Ovary (tissue), 9 donors: Measurements from ENCODE around the gene MYO1F. TPM values are rescaled to one million over a fixed set of nuclear protein-coding genes. Genes with fewer than 3 reads are reported as not detected.

Source experiments
- DNase-seq, 5 donors: peaks; one replicate each; pipeline ENCODE4 v3.0.0-alpha.2; 2019 to 2020
- H3K27ac ChIP-seq, 2 donors: fragments of 200-600 bp; one replicate each; pipeline versions ENCODE4 v1.5.1 to v1.8.0; 2019 to 2022
- H3K27me3 ChIP-seq: fragments of 200-600 bp; one replicate; pipeline ENCODE4 v1.8.0; 2022
- H3K36me3 ChIP-seq: fragments of 200-600 bp; sonication (generic); one replicate; pipeline ENCODE4 v1.5.1; 2019
- H3K4me1 ChIP-seq: one replicate; pipeline ENCODE4 v1.8.1; 2013; ENCODE audit warnings: mild to moderate bottlenecking, moderate library complexity; ENCODE audit not compliant: insufficient read depth
- H3K4me3 ChIP-seq: fragments of 200-600 bp; sonication (generic); one replicate; pipeline ENCODE4 v1.5.1; 2017
- H3K9me3 ChIP-seq, 2 donors: fragments of 200-600 bp in 1 of 2; sonication (generic) in 1 of 2; one replicate each; pipeline versions ENCODE4 v1.5.1 to v1.8.1; 2013 to 2019; ENCODE audit warnings: mild to moderate bottlenecking in 1 of 2, moderate library complexity in 1 of 2
- CTCF ChIP-seq, 3 donors: fragments of 450-650 bp in 2 of 3; fragments of 200-600 bp in 1 of 3; IDR thresholded peaks; one replicate each; pipeline versions ENCODE4 v1.5.1 to v1.8.0; 2016 to 2022; ENCODE audit warnings: antibody characterized with exemption in 3 of 3, mild to moderate bottlenecking in 1 of 3
- EP300 ChIP-seq: sonication (generic); formaldehyde crosslinking; IDR thresholded peaks from one replicate; pipeline ENCODE4 v1.6.1; 2017; ENCODE audit warnings: antibody characterized with exemption
- POLR2A ChIP-seq: fragments of 450-650 bp; IDR thresholded peaks from one replicate; pipeline ENCODE4 v1.6.1; 2017; ENCODE audit warnings: antibody characterized with exemption, mild to moderate bottlenecking, moderate library complexity
- WGBS, 3 donors: extraction: QIAGEN DNeasy Blood & Tissue Kit in 1 of 3; methylation state at CpG; one replicate each; pipeline versions ENCODE4 v1.1.5 to v1.1.7; 2013 to 2017; 5-methylcytosine and 5-hydroxymethylcytosine counted together
- intact Hi-C, 4 donors: fragments of 100-400 bp; cut with DNase I; formaldehyde crosslinking; loops; one replicate each; pipeline versions ENCODE4 v1.11.0 to v1.15.1; 2022 to 2023
- polyA plus RNA-seq, 2 donors: library from polyadenylated mRNA; stranded (reverse); fragments of 200-250 nt in 1 of 2; fragments of 350-450 nt in 1 of 2; fragmentation: Illumina TruSeq in 1 of 2; extraction: RNeasy Lipid Tissue Mini Kit (QIAGEN cat#74804) in 1 of 2; gene quantifications; one replicate each; pipeline ENCODE4 v1.2.3, GENCODE V29; 2013 to 2014
- total RNA-seq, 7 donors: library from RNA; depleted of rRNA in 2 of 7; stranded (reverse); fragments of >200 nt in 2 of 7; fragmentation: NEBNext Ultra II Directional in 3 of 7; extraction: Animal tissue kit (Norgen Biotek cat#: 25700) in 3 of 7; gene quantifications; one replicate each; pipeline versions ENCODE4 v1.1.0 to v1.2.4, GENCODE V29; 2016 to 2023
- donor health status: DM: no; HTN: no; CAD: no; lungs with moderate emphysema.
- donor health status: DM: no; HTN: no; CAD: no.
- donor health status: Bipolar disorder and iron deficiency.
- donor health status: DM: yes; HTN: yes; CAD: no.
- donor health status: DM: no; HTN: no; CAD: no.
- donor health status: DM: yes; HTN: yes; CAD: no.

MYO1F gene
- total and polyA plus RNA-seq, 9 donors: 3.5 to 13.6 (median 5.4) TPM

- 71 to 81% (median 75%) methylated on average over 12 of the region's 12 CpGs for WGBS, 3 donors
- Histone ChIP-seq H3K4me1 (no peaks in the 10 kb centered on the region), H3K9me3 (no peaks in the 10 kb centered on the region), H3K27ac (no peak overlapping the region), H3K4me3 (no peak overlapping the region), H3K36me3 (no peaks in the 10 kb centered on the region), H3K27me3 (no peaks in the 10 kb centered on the region)
- DNase-seq: no peak
- intact Hi-C loops: loop anchor here in 1 of 4 donors (10.0 kb wide), 1 partner anchor 66 kb away; no protein-coding TSS in a partner anchor
- TF ChIP-seq POLR2A (no peak), CTCF (IDR thresholded peaks at IDR 0.05) (no peak), EP300 (no peak)
These were observed 86.4 kb downstream of the MYO1F start for GRCh38 chr19:8490873-8491272.

DNA sequence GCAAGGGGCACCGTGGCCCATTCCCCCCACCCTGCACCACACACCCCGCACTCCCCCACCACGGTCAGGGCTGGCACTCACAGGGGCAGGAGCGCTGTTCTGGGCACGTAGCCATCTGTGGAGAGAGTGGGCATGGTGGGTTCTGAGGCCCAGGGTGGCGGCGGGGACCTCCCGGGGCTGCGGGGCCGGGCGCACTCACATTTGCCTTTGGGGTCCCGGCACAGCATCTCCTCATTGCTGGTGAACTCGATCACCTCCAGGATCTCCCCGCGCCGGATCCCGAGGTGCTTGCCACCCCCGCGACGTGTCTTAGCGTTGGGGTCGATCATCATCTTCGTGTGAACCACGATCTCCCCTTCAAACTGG lies 86.9 kb downstream of the MYO1F start:
- no peak for DNase-seq
- TF ChIP-seq CTCF (IDR thresholded peaks at IDR 0.05): no peak
- TF ChIP-seq EP300: no peak
- TF ChIP-seq POLR2A: no peak
- Histone ChIP-seq H3K36me3 (no peaks in the 10 kb centered on the region), H3K4me3 (no peak overlapping the region), H3K4me1 (no peaks in the 10 kb centered on the region), H3K27me3 (no peaks in the 10 kb centered on the region), H3K9me3 (no peaks in the 10 kb centered on the region), H3K27ac (no peak overlapping the region)
- intact Hi-C loops: loop anchor here in 1 of 4 donors (10.0 kb wide), 1 partner anchor 66 kb away; no protein-coding TSS in a partner anchor
- 71 to 85% (median 79%) methylated on average over 24 of the region's 24 CpGs for WGBS, 3 donors

- no peak overlapping the region for H3K4me3 ChIP-seq
- intact Hi-C loops: loop anchor here in 1 of 4 donors (10.0 kb wide), 1 partner anchor 65 kb away; no protein-coding TSS in a partner anchor
- no peaks in the 10 kb centered on the region for H3K36me3 ChIP-seq
- H3K9me3 ChIP-seq: no peaks in the 10 kb centered on the region
- DNase-seq: no peak
- H3K27me3 ChIP-seq: no peaks in the 10 kb centered on the region
- TF ChIP-seq EP300 (no peak), CTCF (IDR thresholded peaks at IDR 0.05) (no peak), POLR2A (no peak)
- H3K27ac ChIP-seq: no peak overlapping the region
- H3K4me1 ChIP-seq: no peaks in the 10 kb centered on the region
- WGBS, 3 donors: 75 to 84% (median 82%) methylated on average over 21 to 25 of the region's 25 CpGs
These were observed 87.5 kb downstream of the MYO1F start for GRCh38 chr19:8489561-8490394.

DNA sequence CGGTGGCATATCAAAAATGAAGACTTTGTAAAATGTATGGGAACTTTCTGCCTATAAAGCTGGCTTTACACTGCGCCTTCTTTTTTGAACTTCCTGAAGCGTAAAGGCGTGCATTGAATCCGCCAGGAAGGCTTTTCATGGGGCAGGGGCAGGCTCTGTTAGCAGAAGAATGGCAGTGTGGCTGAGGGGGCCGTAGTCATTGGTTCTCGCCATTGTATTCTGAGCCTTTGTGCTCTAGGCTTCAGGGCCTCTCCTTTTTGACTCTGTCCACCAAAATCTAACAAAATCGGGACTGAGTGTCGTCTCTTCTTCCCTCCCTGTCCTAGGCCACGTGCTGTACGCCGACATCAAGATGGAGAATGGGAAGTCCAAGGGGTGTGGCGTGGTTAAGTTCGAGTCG lies 88.9 kb downstream of the MYO1F start:
- no peaks in the 10 kb centered on the region for H3K36me3 ChIP-seq
- no peak for DNase-seq
- no peak overlapping the region for H3K27ac ChIP-seq
- TF ChIP-seq EP300 (no peak), POLR2A (no peak), CTCF (IDR thresholded peaks at IDR 0.05) (no peak)
- intact Hi-C loops: no loop called here
- no peaks in the 10 kb centered on the region for H3K4me1 ChIP-seq
- H3K9me3 ChIP-seq: no peaks in the 10 kb centered on the region
- no peaks in the 10 kb centered on the region for H3K27me3 ChIP-seq
- WGBS, 3 donors: 75 to 81% (median 78%) methylated on average over 15 of the region's 15 CpGs
- no peak overlapping the region for H3K4me3 ChIP-seq
